Measurements from ENCODE around the gene S100A11. TPM values are rescaled to one million over a fixed set of nuclear protein-coding genes. Genes with fewer than 3 reads are reported as not detected.

Gene S100A11
- total RNA-seq, 2 experiments from 2014 or later, result 229 to 235 TPM

DNA sequence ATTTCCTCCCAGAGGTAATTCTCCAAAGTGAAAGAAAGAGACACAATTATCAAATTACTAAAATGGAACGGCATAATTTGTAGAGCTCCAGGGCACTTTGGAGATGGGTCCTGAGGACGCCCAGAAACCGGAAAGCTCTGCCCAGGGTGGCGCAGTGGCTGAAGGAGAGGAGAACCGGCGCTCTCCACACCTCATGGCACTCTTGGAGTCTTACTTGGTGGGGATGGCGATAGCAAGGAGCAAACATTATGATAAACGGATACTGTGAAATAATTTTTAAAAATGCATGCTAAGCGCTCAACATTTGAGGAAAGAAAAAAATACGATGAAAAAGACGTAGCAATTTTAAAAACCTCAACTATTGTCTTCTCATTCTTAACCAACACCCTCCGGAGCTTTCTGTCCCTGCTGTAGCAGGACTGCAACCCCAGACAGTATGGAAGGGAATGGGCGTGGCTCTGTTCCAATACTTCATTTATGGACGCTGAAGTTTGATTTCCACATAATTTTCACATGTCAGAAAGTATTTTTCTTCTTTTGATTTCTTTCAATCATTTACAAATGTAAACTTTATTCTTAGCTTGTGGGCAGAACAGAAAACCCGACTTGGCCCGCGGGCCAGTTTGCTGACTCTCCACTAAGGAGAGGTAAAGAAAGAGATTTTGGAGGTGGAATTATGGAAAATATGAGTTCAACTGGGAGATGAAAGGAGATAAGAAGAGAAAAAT lies 1.1 kb downstream of the S100A11 start:
- H3K27ac Mint-ChIP-seq, result peak overlapping the region; percentile 98
- CTCF ChIA-PET, result interaction anchor here (0.5 to 1.9 kb wide), 7 partner anchors 9 to 203 kb away, joined by 3 to 6 read pairs (median 3); no protein-coding TSS in a partner anchor
- DNase-seq, result peak; percentile 26
- intact Hi-C loops (cut with micrococcal nuclease), result loop anchor here (1.0 to 5.0 kb wide), 4 partner anchors 13 to 423 kb away; partner anchors contain the start of gene SNX27
- peaks cover 16% of the 10 kb centered on the region for H3K4me1 Mint-ChIP-seq (ENCODE audit: low read depth)
- no peaks in the 10 kb centered on the region for H3K9me3 Mint-ChIP-seq
- H3K27me3 Mint-ChIP-seq (ENCODE audit: low read depth), result no peaks in the 10 kb centered on the region
- H3K36me3 Mint-ChIP-seq (ENCODE audit: low read depth), result peaks cover 39% of the 10 kb centered on the region
- H3K4me3 Mint-ChIP-seq, result peak overlapping the region; percentile 96

GRCh38 chr1:152034654-152035538 lies 1.9 kb downstream of the S100A11 start:
- CTCF ChIA-PET, result interaction anchor here (0.7 to 2.4 kb wide), 17 partner anchors 9 to 202 kb away, joined by 3 to 17 read pairs (median 5); partner anchors contain the start of gene THEM4
- peak; percentile 85 for DNase-seq
- intact Hi-C loops (cut with micrococcal nuclease), result loop anchor here (1.0 to 5.0 kb wide), 4 partner anchors 13 to 423 kb away; partner anchors contain the start of gene SNX27
- Mint-ChIP-seq H3K4me1 (ENCODE audit: low read depth) (peaks cover 20% of the 10 kb centered on the region), H3K4me3 (peak overlapping the region; percentile 96), H3K36me3 (ENCODE audit: low read depth) (peaks cover 44% of the 10 kb centered on the region), H3K27ac (peak overlapping the region; percentile 98), H3K27me3 (ENCODE audit: low read depth) (no peaks in the 10 kb centered on the region), H3K9me3 (no peaks in the 10 kb centered on the region)

- Mint-ChIP-seq H3K9me3 (no peaks in the 10 kb centered on the region), H3K4me3 (peak overlapping the region; percentile 96), H3K27me3 (ENCODE audit: low read depth) (no peaks in the 10 kb centered on the region), H3K27ac (peak overlapping the region; percentile 98), H3K36me3 (ENCODE audit: low read depth) (peaks cover 46% of the 10 kb centered on the region), H3K4me1 (ENCODE audit: low read depth) (peaks cover 26% of the 10 kb centered on the region)
- CTCF ChIA-PET, result interaction anchor here (0.6 to 2.4 kb wide), 16 partner anchors 9 to 130 kb away, joined by 3 to 17 read pairs (median 5); partner anchors contain the start of gene THEM4
- intact Hi-C loops (cut with micrococcal nuclease), result loop anchor here (2.0 kb wide), 2 partner anchors 49 to 65 kb away; no protein-coding TSS in a partner anchor
- no peak for DNase-seq
Measured at GRCh38 chr1:152034324-152034653, 2.5 kb downstream of the S100A11 start.

DNA sequence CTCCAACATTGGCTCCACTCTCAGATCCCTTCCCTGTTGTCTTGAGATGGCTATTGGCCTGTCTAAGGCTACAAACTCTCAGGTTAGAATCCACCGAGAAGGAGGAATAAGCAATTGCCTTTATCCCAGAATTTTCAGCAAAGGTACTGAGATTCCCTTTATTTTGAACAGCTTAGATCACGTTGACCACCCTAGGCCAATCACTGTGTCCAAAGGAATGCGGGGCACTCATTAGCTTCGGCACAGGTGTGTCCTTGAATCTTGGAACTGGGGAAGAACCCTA lies 6.9 kb downstream of the S100A11 start:
- Mint-ChIP-seq H3K4me1 (ENCODE audit: low read depth) (peaks cover 34% of the 10 kb centered on the region), H3K36me3 (ENCODE audit: low read depth) (peaks cover 39% of the 10 kb centered on the region), H3K27ac (peak overlapping the region; percentile 94), H3K9me3 (no peaks in the 10 kb centered on the region), H3K4me3 (no peak overlapping the region), H3K27me3 (ENCODE audit: low read depth) (no peaks in the 10 kb centered on the region)
- CTCF ChIA-PET, result interaction anchor here (0.5 to 0.7 kb wide), 2 partner anchors 19 to 62 kb away, joined by 4 to 5 read pairs; no protein-coding TSS in a partner anchor
- intact Hi-C loops (cut with micrococcal nuclease), result no loop called here
- DNase-seq, result no peak

- Mint-ChIP-seq H3K27me3 (ENCODE audit: low read depth) (no peaks in the 10 kb centered on the region), H3K9me3 (no peaks in the 10 kb centered on the region), H3K4me1 (ENCODE audit: low read depth) (peaks cover 31% of the 10 kb centered on the region), H3K27ac (peak overlapping the region; percentile 94), H3K4me3 (peak overlapping the region; percentile 16), H3K36me3 (ENCODE audit: low read depth) (peaks cover 36% of the 10 kb centered on the region)
- intact Hi-C loops (cut with micrococcal nuclease), result no loop called here
- CTCF ChIA-PET, result interaction anchor here (0.5 to 1.0 kb wide), 3 partner anchors 20 to 141 kb away, joined by 4 to 5 read pairs (median 4); no protein-coding TSS in a partner anchor
- DNase-seq, result peak; percentile 69
Measured at GRCh38 chr1:152029144-152029928, 7.5 kb downstream of the S100A11 start.

DNA sequence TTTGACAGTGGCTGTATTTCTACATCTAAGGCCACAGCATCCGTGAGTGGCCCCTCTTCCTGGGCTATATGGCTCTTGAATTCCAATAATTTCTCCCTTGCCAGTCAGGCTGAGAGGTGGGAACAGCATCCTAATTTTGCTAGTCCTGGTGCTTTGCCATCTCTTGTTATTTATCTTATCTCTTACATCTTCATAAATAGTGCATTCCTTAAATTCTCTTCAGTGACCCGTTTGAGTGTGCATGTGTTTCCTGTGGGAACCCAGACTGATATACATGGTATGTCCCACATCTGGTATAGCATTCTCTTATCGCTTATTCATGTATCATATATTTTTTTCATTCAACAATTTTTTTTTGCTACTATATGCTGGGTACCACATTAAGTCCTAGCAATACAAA lies 9.9 kb downstream of the S100A11 start:
- CTCF ChIA-PET, result interaction anchor here (0.7 kb wide), 1 partner anchor 12 kb away, joined by 4 read pairs; no protein-coding TSS in a partner anchor
- peaks cover 15% of the 10 kb centered on the region for H3K36me3 Mint-ChIP-seq (ENCODE audit: low read depth)
- DNase-seq, result no peak
- no peaks in the 10 kb centered on the region for H3K27me3 Mint-ChIP-seq (ENCODE audit: low read depth)
- H3K4me3 Mint-ChIP-seq, result no peak overlapping the region
- peaks cover 20% of the 10 kb centered on the region for H3K4me1 Mint-ChIP-seq (ENCODE audit: low read depth)
- no peak overlapping the region for H3K27ac Mint-ChIP-seq
- H3K9me3 Mint-ChIP-seq, result no peaks in the 10 kb centered on the region
- intact Hi-C loops (cut with micrococcal nuclease), result no loop called here

DNA sequence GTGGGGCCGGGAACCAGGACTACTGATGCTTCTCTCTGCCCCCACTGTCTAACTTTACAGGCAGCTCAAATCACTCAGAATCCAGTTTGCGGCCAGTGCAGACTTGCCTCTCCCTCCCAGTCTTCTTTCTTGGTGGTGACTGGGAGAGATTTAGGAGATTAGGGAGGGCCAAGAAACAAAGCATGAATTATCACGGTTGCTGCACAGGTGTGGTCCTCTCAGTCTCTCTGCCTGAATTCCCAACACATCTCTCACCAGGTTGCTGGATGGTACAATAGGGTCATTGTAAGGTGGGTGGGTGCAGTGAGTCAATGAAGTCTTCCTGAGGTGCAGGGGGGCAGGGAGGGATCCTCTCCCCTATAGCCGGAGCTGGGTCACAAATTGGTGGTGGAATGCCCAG lies 12.6 kb downstream of the S100A11 start:
- CTCF ChIA-PET, result interaction anchor here (0.6 to 1.7 kb wide), 4 partner anchors 8 to 40 kb away, joined by 3 to 4 read pairs (median 3); no protein-coding TSS in a partner anchor
- H3K27ac Mint-ChIP-seq, result no peak overlapping the region

GRCh38 chr1:152023221-152023620 lies 13.6 kb downstream of the S100A11 start:
- Mint-ChIP-seq H3K4me3 (no peak overlapping the region), H3K27ac (no peak overlapping the region), H3K4me1 (ENCODE audit: low read depth) (no peaks in the 10 kb centered on the region)

More for the DNA sequence above, 12.6 kb downstream of the S100A11 start:
- no peak overlapping the region for H3K4me3 Mint-ChIP-seq
- peaks cover 9% of the 10 kb centered on the region for H3K4me1 Mint-ChIP-seq (ENCODE audit: low read depth)
- H3K27me3 Mint-ChIP-seq (ENCODE audit: low read depth), result no peaks in the 10 kb centered on the region
- no peaks in the 10 kb centered on the region for H3K9me3 Mint-ChIP-seq
- no peak for DNase-seq
- intact Hi-C loops (cut with micrococcal nuclease), result no loop called here
- H3K36me3 Mint-ChIP-seq (ENCODE audit: low read depth), result peaks cover 2% of the 10 kb centered on the region

GRCh38 chr1:152022474-152022873 lies 14.3 kb downstream of the S100A11 start:
- Mint-ChIP-seq H3K36me3 (ENCODE audit: low read depth) (no peaks in the 10 kb centered on the region), H3K4me3 (no peak overlapping the region), H3K9me3 (no peaks in the 10 kb centered on the region), H3K27ac (no peak overlapping the region), H3K27me3 (ENCODE audit: low read depth) (no peaks in the 10 kb centered on the region), H3K4me1 (ENCODE audit: low read depth) (no peaks in the 10 kb centered on the region)
- CTCF ChIA-PET, result interaction anchor here (1.6 to 2.2 kb wide), 2 partner anchors 12 to 83 kb away, joined by 3 to 6 read pairs; no protein-coding TSS in a partner anchor
- DNase-seq, result no peak
- intact Hi-C loops (cut with micrococcal nuclease), result no loop called here

More at GRCh38 chr1:152023221-152023620, 13.6 kb downstream of the S100A11 start:
- intact Hi-C loops (cut with micrococcal nuclease), result no loop called here
- no peaks in the 10 kb centered on the region for H3K27me3 Mint-ChIP-seq (ENCODE audit: low read depth)
- H3K36me3 Mint-ChIP-seq (ENCODE audit: low read depth), result no peaks in the 10 kb centered on the region
- no peak for DNase-seq
- CTCF ChIA-PET, result interaction anchor here (2.2 kb wide), 1 partner anchor 11 kb away, joined by 6 read pairs; no protein-coding TSS in a partner anchor
- no peaks in the 10 kb centered on the region for H3K9me3 Mint-ChIP-seq

- CTCF ChIA-PET, result interaction anchor here (1.6 to 2.2 kb wide), 2 partner anchors 13 to 83 kb away, joined by 3 to 6 read pairs; no protein-coding TSS in a partner anchor
- Mint-ChIP-seq H3K27ac (no peak overlapping the region), H3K36me3 (ENCODE audit: low read depth) (no peaks in the 10 kb centered on the region), H3K27me3 (ENCODE audit: low read depth) (no peaks in the 10 kb centered on the region), H3K9me3 (no peaks in the 10 kb centered on the region), H3K4me3 (no peak overlapping the region), H3K4me1 (ENCODE audit: low read depth) (no peaks in the 10 kb centered on the region)
- intact Hi-C loops (cut with micrococcal nuclease), result no loop called here
- DNase-seq, result no peak
Measured at GRCh38 chr1:152021569-152021968, 15.2 kb downstream of the S100A11 start.

GRCh38 chr1:152020849-152021248 lies 16.0 kb downstream of the S100A11 start:
- CTCF ChIA-PET, result interaction anchor here (2.2 kb wide), 1 partner anchor 14 kb away, joined by 6 read pairs; no protein-coding TSS in a partner anchor

More at GRCh38 chr1:152020849-152021248, 16.0 kb downstream of the S100A11 start:
- intact Hi-C loops (cut with micrococcal nuclease), result no loop called here
- Mint-ChIP-seq H3K27ac (no peak overlapping the region), H3K4me3 (no peak overlapping the region), H3K9me3 (no peaks in the 10 kb centered on the region), H3K27me3 (ENCODE audit: low read depth) (no peaks in the 10 kb centered on the region), H3K4me1 (ENCODE audit: low read depth) (no peaks in the 10 kb centered on the region), H3K36me3 (ENCODE audit: low read depth) (no peaks in the 10 kb centered on the region)
- DNase-seq, result no peak
